NCI-H82 (cell line): ENCODE data around the gene SCARB1.

ENCODE experiments used
- DNase-seq: peaks from one replicate; lab custom pipeline; 2025; lab: John Stamatoyannopoulos, UW

The SCARB1 gene

DNA sequence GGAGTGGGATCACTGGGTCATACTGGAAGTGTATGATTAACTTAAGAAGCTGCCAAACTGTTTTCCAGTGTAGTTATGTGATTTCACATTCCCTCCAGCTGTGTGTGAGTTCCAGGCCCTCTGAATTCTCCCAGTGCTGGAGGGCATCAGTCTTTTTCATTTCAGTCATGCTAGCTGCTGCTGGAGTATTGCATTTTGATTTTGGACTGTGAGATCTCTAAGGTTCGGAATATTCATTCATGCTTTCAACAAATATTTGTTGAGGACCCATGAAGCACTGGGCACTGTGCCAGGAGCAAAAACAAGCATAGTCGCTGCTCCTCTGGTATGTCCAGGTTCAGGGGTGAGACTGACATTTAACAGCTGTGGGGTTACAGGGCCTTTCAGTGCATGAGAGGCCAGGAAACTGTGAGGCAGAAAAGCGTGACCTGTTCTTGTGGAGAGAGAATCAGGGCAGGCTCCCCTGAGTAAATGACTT, 133.2 kb downstream of the SCARB1 start:
- no peak for DNase-seq

DNA sequence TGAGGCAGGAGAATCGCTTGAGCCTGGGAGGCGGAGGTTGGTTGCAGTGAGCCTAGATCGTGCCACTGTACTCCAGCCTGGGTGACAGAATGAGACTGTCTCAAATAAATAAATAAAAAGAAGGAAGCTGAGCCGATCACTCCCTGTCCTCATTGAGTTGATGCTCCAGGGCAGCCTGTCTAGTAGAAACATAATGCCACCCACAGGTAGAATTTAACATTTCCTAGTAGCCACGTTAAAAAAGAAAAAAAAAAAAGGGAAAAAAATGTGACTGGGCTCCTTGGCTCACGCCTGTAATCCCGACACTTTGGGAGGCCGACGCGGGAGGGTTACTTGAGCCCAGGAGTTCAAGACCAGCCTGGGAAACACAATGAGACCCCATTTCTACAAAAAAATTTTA, 135.7 kb downstream of the SCARB1 start:
- no peak for DNase-seq

DNA sequence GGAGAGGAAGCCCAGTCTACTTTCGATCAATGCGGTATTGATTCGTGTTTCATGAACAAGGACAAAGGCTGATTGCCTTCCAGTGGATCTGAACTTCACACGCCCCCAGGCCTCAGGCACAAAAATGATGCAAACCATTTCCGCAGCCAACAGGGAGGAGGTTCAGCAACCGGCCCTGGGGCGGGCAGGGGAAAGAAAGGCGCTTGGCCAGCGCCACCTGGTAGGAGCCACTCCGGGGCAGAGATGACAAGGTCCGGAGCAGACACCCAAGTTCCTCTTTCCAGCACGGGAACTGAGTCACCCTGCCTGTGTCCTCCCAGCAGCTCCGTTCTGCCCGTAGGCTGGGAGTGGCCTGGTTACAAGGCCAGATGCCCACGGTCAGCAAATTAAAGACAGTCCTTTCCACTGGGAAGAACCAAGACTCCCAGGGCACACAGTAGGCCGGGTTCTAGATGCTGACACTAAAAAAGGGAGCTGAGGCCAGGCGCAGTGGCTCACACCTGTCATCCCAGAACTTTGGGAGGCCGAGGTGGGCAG, 136.3 kb downstream of the SCARB1 start:
- DNase-seq: no peak
